Thoracic aorta (tissue), 2 donors: Measurements from ENCODE around the gene FGFR2. TPM values are rescaled to one million over a fixed set of nuclear protein-coding genes. Genes with fewer than 3 reads are reported as not detected.
A peak's percentile ranks its signal among the peaks of the same experiment; 100 is the strongest.

Experiments used
- ATAC-seq: fragments of 150-250 bp; one replicate; pipeline ENCODE4 v1.8.0; 2017; ENCODE audit warnings: low read depth; ENCODE audit not compliant: insufficient number of reproducible peaks, low FRiP score
- DNase-seq: peaks from one replicate; pipeline ENCODE4 v3.0.0-alpha.2; 2020; ENCODE audit warnings: low spot score
- H3K27ac ChIP-seq, 2 donors: fragments of 200-600 bp; sonication (generic); 1 replicate in 1 of 2; 2 replicates in 1 of 2; pipeline ENCODE4 v1.5.1; 2016; ENCODE audit warnings: mild to moderate bottlenecking in 2 of 2, moderate library complexity in 2 of 2
- H3K27me3 ChIP-seq: fragments of 200-600 bp; sonication (generic); replicated peaks from 2 replicates; pipeline ENCODE4 v1.6.0; 2016; ENCODE audit warnings: mild to moderate bottlenecking; ENCODE audit not compliant: insufficient read depth
- H3K36me3 ChIP-seq: fragments of 200-600 bp; sonication (generic); one replicate; pipeline ENCODE4 v1.5.1; 2016
- H3K4me1 ChIP-seq, 2 donors: fragments of 200-600 bp; sonication (generic); 1 replicate in 1 of 2; 2 replicates in 1 of 2; pipeline versions ENCODE4 v1.5.1 to v1.6.0; 2016; ENCODE audit warnings: low read depth in 2 of 2, mild to moderate bottlenecking in 1 of 2; ENCODE audit not compliant: control insufficient read depth in 1 of 2
- H3K4me3 ChIP-seq: fragments of 200-600 bp; sonication (generic); 2 replicates; pipeline ENCODE4 v1.5.1; 2016; ENCODE audit warnings: mild to moderate bottlenecking
- H3K9me3 ChIP-seq: fragments of 200-600 bp; sonication (generic); 2 replicates; pipeline ENCODE4 v1.5.1; 2016
- total RNA-seq, 2 donors: library from RNA; depleted of rRNA; stranded (reverse); fragments of >200 nt; gene quantifications; one replicate each; pipeline versions ENCODE4 v1.1.0 to v1.2.3, GENCODE V29; 2016
- TF ChIP-seq, protein P1 (sequence below): fragments of 200-600 bp; sonication (generic); IDR thresholded peaks from one replicate; pipeline ENCODE4 v1.5.1; 2019; ENCODE audit warnings: antibody characterized with exemption

The FGFR2 gene
- 10 to 100 TPM in 1 of 2 donors, 1 to 10 TPM in 1; 7.2 to 16.2 TPM for total RNA-seq

DNA sequence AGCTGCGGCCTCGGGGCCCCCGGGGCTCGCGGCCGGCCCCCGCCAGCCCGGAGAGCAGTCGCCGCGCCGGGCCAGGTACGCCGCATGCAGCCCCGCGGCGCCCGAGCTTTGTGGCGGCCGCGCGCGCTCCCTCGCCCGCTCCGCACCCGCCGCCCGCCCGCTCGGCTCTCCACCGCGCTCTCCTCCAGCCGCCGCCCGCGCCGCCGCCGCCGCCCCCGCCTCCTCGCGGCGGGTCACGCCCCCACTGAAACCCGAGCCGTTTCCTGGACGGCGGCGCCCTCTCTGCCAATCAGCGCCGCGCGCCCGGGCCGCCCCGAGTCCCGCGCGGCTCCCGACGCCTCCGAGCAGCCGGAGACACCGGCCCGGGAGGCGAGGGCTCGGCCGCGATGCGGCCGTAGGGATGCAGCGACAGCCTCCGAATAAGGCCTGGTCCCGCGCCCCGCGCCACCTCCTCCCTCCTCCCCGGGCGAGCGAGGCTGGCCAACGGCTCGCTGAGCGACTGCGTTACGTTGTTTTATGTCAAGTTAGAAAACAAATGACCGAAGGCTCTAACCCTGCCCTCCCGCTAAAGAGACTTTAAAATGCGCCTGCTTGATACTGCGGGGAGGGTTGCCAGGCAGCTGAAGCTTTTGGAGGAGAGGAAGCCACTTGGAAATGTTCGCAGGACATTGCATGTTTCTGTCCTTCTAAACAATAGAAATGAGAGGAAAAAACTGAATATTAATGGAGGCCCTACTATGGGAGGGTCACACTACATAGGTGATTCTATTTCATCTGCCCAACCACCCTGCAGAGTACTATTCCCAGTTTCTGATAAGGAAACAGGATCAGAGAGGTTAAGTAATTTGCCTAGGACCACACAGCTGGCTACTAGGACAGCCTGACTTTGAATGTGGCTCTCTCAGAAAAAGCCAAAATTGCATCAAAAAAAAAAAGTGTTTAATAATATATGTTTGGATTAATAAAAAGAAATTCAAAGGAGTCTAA lies at the start of gene FGFR2:
FGFR2 (minus strand) TSS at position 182 of the 987 bp plus-strand sequence. CDS start 4,627 bp downstream, outside the sequence.
- peaks cover 0 to 12% of the 10 kb centered on the region in 2 donors for H3K4me1 ChIP-seq
- peak within 1 kb of the TSS; percentile 80 to 86 for H3K27ac ChIP-seq
- no peaks in the 10 kb centered on the region for H3K36me3 ChIP-seq
- peak; percentile 88 for ATAC-seq
- H3K4me3 ChIP-seq: peak within 1 kb of the TSS; percentile 73
- TF ChIP-seq, protein P1, sequence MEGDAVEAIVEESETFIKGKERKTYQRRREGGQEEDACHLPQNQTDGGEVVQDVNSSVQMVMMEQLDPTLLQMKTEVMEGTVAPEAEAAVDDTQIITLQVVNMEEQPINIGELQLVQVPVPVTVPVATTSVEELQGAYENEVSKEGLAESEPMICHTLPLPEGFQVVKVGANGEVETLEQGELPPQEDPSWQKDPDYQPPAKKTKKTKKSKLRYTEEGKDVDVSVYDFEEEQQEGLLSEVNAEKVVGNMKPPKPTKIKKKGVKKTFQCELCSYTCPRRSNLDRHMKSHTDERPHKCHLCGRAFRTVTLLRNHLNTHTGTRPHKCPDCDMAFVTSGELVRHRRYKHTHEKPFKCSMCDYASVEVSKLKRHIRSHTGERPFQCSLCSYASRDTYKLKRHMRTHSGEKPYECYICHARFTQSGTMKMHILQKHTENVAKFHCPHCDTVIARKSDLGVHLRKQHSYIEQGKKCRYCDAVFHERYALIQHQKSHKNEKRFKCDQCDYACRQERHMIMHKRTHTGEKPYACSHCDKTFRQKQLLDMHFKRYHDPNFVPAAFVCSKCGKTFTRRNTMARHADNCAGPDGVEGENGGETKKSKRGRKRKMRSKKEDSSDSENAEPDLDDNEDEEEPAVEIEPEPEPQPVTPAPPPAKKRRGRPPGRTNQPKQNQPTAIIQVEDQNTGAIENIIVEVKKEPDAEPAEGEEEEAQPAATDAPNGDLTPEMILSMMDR: peak; percentile 8
- no peak for DNase-seq
- H3K9me3 ChIP-seq: no peaks in the 10 kb centered on the region
- H3K27me3 ChIP-seq: no peaks in the 10 kb centered on the region

DNA sequence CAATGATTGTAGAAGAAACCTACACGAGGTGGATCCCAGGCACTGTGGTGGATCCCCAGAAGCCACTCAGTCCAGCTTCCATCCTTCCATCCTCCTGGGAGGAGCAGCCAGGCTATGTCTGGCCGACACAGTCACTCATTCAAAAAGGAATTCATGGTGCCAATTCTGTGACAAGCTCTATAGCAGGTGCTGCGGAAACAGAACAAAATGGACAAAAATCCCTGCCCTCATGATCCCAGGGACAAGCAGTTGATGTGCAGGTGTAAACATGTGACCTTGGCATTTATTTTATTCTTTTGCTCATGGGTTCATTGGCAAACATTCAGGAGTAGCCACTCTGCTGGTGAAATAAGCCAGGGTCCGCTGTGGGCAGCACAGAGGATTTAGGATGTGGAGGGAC lies 49.2 kb upstream of the FGFR2 start:
- Histone ChIP-seq H3K4me3 (no peak overlapping the region), H3K4me1 (no peaks in the 10 kb centered on the region), H3K27me3 (no peaks in the 10 kb centered on the region), H3K36me3 (no peaks in the 10 kb centered on the region), H3K9me3 (no peaks in the 10 kb centered on the region), H3K27ac (no peak overlapping the region)
- no peak for DNase-seq
- TF ChIP-seq, protein P1: no peak
- ATAC-seq: no peak

DNA sequence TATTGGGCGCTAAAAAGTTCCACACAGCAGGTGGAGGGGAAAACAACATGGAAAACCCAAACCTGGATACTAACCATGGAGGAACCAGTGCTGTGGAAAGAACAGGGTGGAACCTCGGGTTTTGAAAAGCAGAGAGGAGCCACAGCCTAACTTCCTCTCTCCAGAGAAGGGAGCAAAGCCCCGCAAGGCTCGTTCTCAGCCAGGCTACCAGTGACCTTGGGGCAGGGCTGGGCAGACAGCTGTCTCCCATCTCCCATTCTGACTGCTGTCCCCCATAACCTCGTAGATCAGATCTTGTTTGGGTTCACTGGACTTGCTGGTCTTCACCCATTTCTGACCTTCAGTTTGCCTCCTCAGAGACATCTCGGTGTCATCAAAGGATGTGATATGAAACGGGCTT lies 47.5 kb upstream of the FGFR2 start:
- Histone ChIP-seq H3K27ac (no peak overlapping the region), H3K4me3 (no peak overlapping the region), H3K9me3 (peaks cover 5% of the 10 kb centered on the region), H3K27me3 (no peaks in the 10 kb centered on the region), H3K4me1 (no peaks in the 10 kb centered on the region), H3K36me3 (no peaks in the 10 kb centered on the region)
- TF ChIP-seq, protein P1: no peak
- ATAC-seq (no peak), DNase-seq (no peak)

DNA sequence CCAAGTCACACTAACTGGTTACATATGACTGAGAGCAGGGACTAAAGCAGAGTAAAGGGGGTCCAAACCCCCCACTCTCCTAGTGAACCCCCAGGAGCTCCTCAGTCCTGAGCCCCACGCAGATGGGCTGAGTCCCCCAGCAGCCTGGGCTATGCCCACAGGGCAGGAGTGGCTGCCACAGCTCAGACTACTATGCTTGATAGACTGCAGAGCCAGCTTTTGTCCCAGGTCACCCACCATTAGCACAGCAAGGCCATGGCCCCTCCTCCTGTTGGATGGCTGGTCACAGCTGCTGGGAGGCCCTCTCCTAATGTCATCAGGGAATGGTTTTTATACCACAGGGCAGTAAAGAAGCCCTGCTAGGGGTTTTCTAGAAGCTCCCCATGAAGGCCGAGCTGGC lies 46.3 kb upstream of the FGFR2 start:
- H3K36me3 ChIP-seq: no peaks in the 10 kb centered on the region
- no peak overlapping the region for H3K4me3 ChIP-seq
- H3K9me3 ChIP-seq: peaks cover 6% of the 10 kb centered on the region
- H3K27me3 ChIP-seq: no peaks in the 10 kb centered on the region
- no peaks in the 10 kb centered on the region for H3K4me1 ChIP-seq
- DNase-seq (no peak), ATAC-seq (no peak)
- H3K27ac ChIP-seq: no peak overlapping the region
- TF ChIP-seq, protein P1: no peak

DNA sequence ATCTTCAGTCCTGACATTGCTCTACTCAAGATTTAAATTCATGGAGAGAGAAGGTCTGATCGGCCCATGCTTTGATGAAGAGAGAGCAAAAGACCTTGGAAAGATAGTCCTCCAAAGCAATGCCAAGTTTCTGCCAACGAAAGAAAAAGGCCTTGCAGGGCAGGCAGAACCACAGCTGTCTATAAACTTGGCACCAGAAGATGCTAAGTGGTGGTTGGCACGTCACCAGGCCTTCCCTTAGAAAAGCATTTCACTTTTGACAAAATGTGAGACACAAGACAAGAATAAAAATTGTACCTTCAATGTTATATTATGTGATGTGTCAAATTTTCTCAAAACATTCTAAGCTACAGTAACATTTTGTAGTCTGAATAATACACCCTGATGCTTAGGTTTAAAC lies 42.0 kb upstream of the FGFR2 start:
- peaks cover 15% of the 10 kb centered on the region for H3K9me3 ChIP-seq
- H3K4me3 ChIP-seq: no peak overlapping the region
- H3K27me3 ChIP-seq: no peaks in the 10 kb centered on the region
- H3K27ac ChIP-seq: no peak overlapping the region
- ATAC-seq: no peak
- DNase-seq: no peak
- no peaks in the 10 kb centered on the region for H3K4me1 ChIP-seq
- TF ChIP-seq, protein P1: no peak
- no peaks in the 10 kb centered on the region for H3K36me3 ChIP-seq
